ENCODE data around the gene ELP4. TPM values are rescaled to one million over a fixed set of nuclear protein-coding genes. Genes with fewer than 3 reads are reported as not detected.
"Not testable (repeated sequence)": the region's sequence is repeated elsewhere in the genome, so short reads cannot be mapped to it uniquely, and the experiment has no call there.

ELP4 gene
- total RNA-seq, 6 experiments from 2014 or later: 7.3 to 16.4 (median 9.2) TPM

DNA sequence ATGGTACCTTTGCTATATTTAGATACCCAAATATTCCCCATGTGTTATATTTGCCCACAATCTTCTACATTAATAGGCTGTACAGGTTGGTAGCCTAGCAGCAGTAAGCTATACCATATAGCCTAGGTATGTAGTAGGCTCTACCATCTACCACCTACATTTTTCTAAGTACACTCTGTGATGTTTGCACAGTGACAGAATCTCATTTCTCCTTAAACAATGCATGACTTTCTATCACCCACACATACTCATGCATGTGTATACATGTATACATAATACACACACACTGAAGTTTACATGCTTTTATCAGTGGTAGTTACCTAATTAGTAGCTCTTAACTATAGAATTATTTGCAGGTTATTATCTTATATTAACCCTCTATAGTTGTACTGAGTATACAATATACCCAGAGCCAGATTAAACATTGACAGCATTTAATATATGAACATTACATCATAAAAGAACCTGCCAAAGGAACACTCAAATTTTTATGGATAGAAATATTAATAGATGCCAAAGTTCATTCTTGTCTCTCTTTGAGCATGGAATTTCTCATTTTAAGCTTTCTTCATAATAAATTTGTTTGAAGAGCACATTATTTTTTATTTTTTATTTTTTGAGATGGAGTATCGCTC is 51.4 kb downstream of the ELP4 start:
- TF ChIP-seq CTCF (IDR thresholded peaks at IDR 0.05): no peak
- TF ChIP-seq POLR2A (IDR thresholded peaks at IDR 0.05): no peak
- Histone ChIP-seq H3K27ac (no peak overlapping the region), H3K4me3 (no peak overlapping the region), H3K36me3 (no peaks in the 10 kb centered on the region), H3K9me3 (no peaks in the 10 kb centered on the region), H3K27me3 (no peaks in the 10 kb centered on the region), H3K4me1 (no peaks in the 10 kb centered on the region)
- WGBS (ENCODE audit: insufficient coverage, low coverage, low lambda C conversion rate, missing lambda C conversion rate): 89% methylated on average over 1 of the region's 1 CpG
- intact Hi-C loops (cut with DNase I): no loop called here
- ATAC-seq (no peak), DNase-seq (no peak)

DNA sequence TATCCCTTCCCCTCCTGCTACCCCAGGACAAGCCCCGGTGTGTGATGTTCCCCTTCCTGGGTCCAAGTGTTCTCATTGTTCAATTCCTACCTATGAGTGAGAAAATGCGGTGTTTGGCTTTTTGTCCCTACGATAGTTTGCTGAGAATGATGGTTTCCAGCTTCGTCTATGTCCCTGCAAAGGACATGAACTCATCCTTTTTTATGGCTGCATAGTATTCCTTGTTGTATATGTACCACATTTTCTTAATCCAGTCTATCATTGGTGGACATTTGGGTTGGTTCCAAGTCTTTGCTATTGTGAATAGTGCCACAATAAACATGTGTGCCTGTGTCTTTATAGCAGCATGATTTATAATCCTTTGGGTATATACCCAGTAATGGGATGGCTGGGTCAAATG is 55.0 kb downstream of the ELP4 start:
- ATAC-seq; H3K4me3 ChIP-seq; DNase-seq; H3K4me1 ChIP-seq; H3K36me3 ChIP-seq; H3K9me3 ChIP-seq; intact Hi-C loops (cut with DNase I); H3K27ac ChIP-seq; H3K27me3 ChIP-seq: not testable (repeated sequence)
- 93% methylated on average over 4 of the region's 4 CpGs for WGBS (ENCODE audit: insufficient coverage, low coverage, low lambda C conversion rate, missing lambda C conversion rate)

- intact Hi-C loops (cut with DNase I); H3K27me3 ChIP-seq; H3K4me1 ChIP-seq; H3K4me3 ChIP-seq; H3K9me3 ChIP-seq; DNase-seq; H3K27ac ChIP-seq; ATAC-seq; H3K36me3 ChIP-seq: not testable (repeated sequence)
- WGBS (ENCODE audit: insufficient coverage, low coverage, low lambda C conversion rate, missing lambda C conversion rate): 89% methylated on average over 3 of the region's 4 CpGs
Measured at GRCh38 chr11:31574133-31574532, 64.6 kb downstream of the ELP4 start.

DNA sequence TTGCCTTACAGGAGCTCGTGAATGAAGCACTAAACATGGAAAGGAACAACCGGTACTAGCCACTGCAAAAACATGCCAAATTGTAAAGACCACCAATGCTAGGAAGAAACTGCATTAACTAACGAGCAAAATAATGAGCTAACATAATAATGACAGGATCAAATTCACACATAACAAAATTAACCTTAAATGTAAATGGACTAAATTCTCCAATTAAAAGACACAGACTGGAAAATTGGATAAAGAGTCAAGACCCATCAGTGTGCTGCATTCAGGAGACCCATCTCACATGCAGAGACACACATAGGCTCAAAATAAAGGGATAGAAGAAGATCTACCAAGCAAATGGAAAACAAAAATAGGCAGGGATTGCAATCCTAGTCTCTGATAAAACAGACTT is 66.2 kb downstream of the ELP4 start:
- H3K36me3 ChIP-seq; H3K4me1 ChIP-seq; ATAC-seq; H3K27me3 ChIP-seq; H3K9me3 ChIP-seq; H3K27ac ChIP-seq; H3K4me3 ChIP-seq; DNase-seq; intact Hi-C loops (cut with DNase I): not testable (repeated sequence)
- WGBS (ENCODE audit: insufficient coverage, low coverage, low lambda C conversion rate, missing lambda C conversion rate): 94% methylated on average over 3 of the region's 3 CpGs

- DNase-seq; H3K27ac ChIP-seq; H3K4me3 ChIP-seq; H3K4me1 ChIP-seq; intact Hi-C loops (cut with DNase I); ATAC-seq; H3K9me3 ChIP-seq; H3K36me3 ChIP-seq; H3K27me3 ChIP-seq: not testable (repeated sequence)
- 87% methylated on average over 3 of the region's 3 CpGs for WGBS (ENCODE audit: insufficient coverage, low coverage, low lambda C conversion rate, missing lambda C conversion rate)
Measured at GRCh38 chr11:31579412-31579811, 69.8 kb downstream of the ELP4 start.

DNA sequence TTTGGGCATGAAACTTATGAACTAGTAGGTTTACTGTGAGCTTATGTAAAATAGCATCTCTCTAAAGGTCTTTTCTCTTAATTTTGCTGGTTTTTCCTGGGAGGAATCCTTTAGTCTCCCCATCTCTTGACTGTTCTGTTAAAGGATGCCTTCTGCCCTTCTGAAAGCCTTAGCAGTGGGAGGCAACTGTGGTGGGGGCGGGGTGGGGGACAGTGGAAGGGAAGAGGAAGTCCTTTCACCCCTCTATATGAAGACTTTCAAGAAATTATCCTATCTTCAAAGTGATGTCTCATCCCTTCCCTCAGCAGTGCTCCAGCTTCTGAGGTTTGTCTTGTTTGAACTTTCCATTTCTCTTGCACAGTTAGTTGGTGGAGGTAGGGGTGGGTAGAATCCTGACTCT is 73.1 kb downstream of the ELP4 start:
- TF ChIP-seq POLR2A (IDR thresholded peaks at IDR 0.05): no peak
- TF ChIP-seq CTCF (IDR thresholded peaks at IDR 0.05): no peak

DNA sequence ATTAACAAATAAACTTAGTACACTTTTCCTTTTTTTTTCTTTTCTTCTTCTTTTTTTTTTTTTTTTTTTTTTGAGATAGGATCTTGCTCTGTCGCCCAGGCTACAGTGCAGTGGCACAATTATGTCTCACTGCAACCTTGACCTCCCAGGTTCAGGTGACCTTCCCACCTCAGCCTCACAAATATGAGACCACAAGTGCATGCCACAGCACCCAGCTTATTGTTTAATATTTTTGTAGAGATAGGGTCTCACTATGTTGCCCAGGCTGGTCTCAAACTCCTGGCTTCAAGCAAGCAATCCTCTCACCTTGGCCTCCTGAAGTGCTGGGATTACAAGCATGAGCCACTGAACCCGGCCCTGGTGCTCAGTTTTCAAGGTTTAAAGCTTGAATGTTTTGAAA is 88.9 kb downstream of the ELP4 start:
- no peaks in the 10 kb centered on the region for H3K4me1 ChIP-seq
- ATAC-seq: no peak
- WGBS (ENCODE audit: insufficient coverage, low coverage, low lambda C conversion rate, missing lambda C conversion rate): 88% methylated on average over 2 of the region's 2 CpGs
- no peak overlapping the region for H3K27ac ChIP-seq
- no peaks in the 10 kb centered on the region for H3K36me3 ChIP-seq
- DNase-seq: no peak
- TF ChIP-seq POLR2A (IDR thresholded peaks at IDR 0.05) (no peak), CTCF (IDR thresholded peaks at IDR 0.05) (no peak)
- H3K27me3 ChIP-seq: no peaks in the 10 kb centered on the region
- intact Hi-C loops (cut with DNase I): no loop called here
- H3K9me3 ChIP-seq: no peaks in the 10 kb centered on the region
- no peak overlapping the region for H3K4me3 ChIP-seq

More for the DNA sequence above, 73.1 kb downstream of the ELP4 start:
- H3K4me1 ChIP-seq: no peaks in the 10 kb centered on the region
- intact Hi-C loops (cut with DNase I): no loop called here
- WGBS (ENCODE audit: insufficient coverage, low coverage, low lambda C conversion rate, missing lambda C conversion rate): no CpG with 5 or more reads among the region's 1 CpG
- no peak overlapping the region for H3K4me3 ChIP-seq
- ATAC-seq (no peak), DNase-seq (no peak)
- H3K9me3 ChIP-seq: no peaks in the 10 kb centered on the region
- no peak overlapping the region for H3K27ac ChIP-seq
- no peaks in the 10 kb centered on the region for H3K36me3 ChIP-seq
- H3K27me3 ChIP-seq: no peaks in the 10 kb centered on the region
